Measurements from ENCODE around the gene FAM131B.

Gene FAM131B

DNA sequence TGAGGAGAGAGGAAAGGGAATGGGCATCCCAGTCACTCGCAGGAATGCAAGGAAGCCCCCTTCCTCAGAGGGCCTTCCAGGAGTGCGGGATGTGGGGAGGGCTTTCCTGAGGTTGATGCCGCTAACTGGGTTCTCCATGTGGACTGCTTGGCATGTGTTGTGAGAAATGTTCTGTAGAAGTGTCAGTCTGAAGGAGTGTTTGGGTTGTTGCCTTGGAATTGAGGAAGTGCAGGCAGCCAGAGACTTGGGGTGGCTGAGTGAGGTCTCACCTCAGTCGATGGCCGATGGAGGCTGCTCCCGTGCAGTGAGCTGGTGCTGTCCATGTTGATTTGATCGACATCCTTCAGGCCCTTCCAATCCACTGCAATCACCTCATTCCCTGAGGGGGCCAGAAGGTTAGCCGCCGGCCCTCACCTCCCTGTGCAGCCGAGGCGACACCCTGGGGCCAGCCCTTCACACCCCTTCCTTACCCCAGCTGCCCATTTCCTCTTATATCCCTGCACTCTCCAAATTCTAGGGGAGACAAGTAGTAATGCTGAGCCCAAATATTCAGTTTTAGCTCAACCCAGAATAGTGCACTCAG lies 2.7 kb downstream of the FAM131B start:
- DNase-seq (ENCODE audit: low read depth) = no peak

DNA sequence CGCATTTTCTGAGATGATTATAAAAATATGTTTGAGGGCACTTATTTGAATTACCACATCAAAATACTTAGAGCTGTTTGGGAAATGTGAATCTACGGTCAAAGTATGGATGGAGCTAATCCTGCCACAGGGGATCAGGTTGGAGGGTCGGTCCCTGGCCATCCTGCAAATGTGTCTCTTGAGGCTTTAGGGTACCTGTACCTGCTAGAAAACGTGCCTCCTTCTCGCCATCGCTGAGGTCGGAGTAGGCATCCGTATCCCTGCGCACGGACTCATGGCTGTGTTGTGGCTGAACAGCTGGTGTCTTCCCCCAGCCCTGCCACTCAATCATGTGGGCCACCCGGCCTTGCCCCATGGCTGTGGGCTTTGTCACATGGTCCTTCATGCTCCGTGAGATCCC lies 3.9 kb downstream of the FAM131B start:
- no peak for DNase-seq (ENCODE audit: low read depth)

DNA sequence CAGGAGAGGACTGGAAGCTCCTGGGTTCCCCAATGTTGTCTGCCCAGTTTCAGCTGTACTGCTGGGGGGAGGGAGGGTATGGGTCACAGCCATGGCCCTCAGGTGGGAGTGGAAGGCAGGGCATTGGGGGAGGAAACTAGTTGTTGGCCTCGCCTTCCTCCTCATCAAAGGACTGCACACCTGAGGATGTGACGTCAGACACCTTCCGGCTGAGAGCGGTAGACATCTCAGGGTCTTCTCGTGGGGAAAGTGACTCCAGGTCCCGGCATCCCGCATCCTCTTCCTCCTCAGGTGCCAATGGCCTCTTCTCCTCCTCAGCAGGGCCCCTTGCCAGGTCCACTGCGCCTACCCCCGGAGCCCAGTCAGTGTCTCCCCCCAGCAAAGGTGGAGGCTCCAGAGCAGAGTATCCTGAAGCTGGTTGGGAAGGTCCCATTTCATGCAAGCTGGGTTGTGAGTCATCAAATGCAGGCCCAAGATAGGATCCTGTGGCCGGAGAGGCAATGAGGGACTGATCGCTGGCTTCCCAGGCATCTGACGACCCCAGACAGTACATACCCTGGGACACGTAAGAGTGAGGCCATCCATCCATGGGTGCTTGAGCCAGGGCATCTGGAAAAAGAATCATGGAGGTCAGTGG lies 6.0 kb downstream of the FAM131B start:
- DNase-seq (ENCODE audit: low read depth) = no peak

DNA sequence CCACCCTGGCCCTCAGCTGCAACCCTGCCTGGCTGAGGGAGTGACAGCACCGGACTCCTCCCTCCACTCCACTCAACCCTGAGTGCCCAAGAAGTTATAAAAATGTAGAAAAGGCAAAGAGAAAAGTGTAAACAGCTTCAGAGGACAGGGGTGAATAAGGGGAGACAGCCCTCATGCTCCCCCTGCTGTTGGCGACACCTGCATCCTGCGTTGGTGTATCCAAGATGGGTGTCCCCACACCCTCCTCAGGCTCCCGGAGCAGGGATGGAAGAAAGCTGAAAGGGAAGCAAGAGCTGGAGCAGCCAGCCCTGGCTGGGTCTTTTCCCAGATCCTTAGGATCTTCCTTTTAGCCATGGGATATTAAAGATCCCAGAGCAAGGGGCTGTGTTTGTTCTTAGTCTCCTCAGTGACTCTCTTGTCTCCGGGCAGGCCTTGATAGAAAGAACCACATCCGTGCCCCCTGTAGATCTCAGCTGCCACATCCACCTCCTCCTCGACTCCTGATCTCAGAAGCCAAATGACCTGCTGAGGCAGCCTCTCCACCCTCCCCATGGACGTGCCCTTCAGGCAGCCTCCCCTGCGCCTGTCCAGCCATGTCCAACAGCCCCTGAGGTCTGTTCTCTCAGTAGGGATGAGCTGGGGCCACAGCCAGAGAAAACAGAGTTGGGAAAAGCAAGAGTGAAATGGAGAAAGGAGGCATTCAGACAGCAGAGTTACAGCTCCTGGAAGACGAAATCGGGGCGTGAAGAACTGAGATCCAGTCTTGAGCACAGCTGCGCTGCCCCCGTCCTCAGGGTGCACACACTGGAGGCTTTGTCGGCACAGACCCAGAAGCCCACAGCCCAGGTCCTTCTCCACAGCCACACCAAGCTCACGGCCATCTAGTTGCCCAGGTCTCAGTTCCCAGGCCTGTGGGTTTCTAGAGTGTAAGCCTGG lies 6.8 kb downstream of the FAM131B start:
- DNase-seq (ENCODE audit: low read depth) = no peak

DNA sequence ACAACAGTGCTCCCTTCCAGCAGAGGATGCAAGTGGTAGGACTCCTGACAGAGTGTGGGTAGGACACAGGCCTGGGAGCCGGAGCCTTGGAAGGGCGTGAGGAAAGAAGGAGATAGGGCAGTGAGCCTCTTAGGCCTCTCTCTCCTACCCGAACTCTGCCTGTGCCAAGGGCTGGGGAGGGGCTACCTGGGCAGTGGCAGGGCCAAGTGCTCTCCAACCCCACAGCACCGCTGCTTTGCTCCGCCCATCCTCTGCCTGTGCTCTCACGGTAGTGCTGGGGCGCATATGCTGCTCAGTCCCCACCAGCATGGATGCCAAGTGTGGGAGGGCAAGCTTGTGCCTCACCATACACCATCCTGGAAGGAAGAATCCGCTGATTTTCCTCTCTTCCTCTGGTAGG lies 7.5 kb downstream of the FAM131B start:
- DNase-seq (ENCODE audit: low read depth) = no peak

DNA sequence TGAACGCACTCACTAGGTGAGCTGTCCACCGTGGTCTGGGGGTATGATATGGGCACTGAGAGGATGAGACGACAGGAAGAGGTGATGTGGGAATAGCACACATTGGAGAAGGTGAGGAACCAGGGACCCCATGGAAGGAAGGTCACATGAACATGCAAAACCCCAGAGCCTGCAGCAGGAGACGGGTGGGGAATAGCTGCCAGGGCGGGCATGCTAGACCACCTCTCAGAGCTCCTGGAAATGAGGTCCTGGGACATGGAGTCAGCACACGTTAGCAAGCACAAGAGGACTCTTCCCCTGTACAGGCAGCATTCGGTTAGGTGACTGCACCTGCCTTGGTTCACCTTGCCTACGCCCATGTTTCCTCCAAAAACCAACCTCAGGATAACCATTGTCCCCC lies 8.1 kb downstream of the FAM131B start:
- no peak for DNase-seq (ENCODE audit: low read depth)

DNA sequence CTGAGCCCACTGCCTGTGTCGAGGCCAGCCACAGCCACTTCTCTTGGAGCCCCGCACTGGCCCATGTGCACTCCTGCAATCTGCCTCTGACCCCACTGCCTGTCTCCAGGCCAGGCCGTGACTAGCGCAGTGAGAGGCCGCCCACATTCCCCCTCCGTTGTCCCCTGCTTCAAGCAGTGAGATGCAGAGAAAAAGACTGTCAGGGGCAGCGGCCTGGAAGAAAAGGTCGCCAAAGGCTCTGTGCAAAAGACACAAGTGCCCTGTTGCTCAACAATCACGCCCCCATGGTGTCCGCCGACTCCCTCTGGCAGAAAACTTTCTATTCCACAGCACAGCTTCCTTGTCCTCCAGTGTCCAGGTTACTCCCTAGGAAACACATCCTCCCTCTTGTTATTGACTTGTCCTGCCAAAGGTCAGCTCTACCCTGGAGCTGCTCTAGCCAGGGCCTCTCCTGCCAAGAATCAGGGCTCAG lies 9.9 kb downstream of the FAM131B start:
- no peak for DNase-seq (ENCODE audit: low read depth)

DNA sequence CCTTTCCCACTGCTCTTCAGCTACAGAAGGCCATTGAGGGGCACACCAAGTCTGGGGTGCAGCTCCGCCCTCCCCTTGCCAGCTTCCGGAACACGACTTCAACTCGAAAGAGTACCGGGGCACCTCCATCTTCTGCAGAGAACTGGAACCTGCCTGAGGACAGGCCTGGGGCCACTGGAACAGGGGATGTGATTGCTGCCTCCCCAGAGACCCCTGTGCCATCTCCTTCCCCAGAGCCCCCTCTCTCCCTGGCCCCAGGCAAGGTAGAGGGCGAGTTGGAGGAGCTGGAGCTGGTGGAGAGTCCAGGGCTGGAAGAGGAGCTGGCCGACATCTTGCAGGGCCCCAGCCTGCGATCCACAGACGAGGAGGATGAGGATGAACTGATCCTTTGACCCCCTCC lies 10.9 kb downstream of the FAM131B start:
- no peak for DNase-seq (ENCODE audit: low read depth)

DNA sequence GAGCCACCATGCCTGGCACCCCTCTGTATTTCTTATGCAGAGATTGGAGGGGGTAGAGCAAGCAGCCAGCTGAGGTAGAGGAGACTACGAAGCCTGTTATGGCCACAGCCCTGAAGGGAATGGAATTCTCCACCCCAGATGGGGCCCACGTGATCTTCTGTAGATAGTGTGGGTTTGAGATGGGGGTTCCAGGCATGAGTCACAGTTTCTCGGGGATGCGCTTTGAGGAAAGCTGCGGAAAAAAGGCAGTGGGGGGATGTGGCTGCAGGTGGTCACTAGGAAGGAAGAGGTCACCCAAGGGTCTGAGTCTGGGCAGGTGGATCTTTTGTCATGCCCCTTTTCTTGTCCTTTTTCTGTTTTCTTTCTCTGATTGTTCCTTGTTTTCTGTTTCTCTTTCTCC lies 11.5 kb downstream of the FAM131B start:
- DNase-seq (ENCODE audit: low read depth) = no peak

DNA sequence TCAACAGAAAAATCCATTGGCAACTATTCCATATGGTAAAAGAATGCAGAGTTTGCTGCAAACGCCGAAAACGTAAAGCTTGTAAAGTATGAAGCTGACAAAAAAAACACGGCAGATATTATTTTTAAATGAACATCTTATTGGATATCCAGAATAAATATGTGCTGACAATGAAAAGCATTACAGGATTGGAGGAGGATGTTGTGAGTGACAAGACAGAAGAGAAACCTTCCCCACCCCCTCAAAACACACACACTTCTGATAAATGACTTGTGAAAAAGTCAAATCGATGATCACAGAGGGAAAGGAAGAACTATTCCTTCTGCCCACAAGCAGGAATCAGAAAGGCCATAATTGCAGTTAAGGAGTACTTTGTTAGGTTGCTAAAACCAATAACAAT lies 14.6 kb downstream of the FAM131B start:
- DNase-seq (ENCODE audit: low read depth) = no peak

DNA sequence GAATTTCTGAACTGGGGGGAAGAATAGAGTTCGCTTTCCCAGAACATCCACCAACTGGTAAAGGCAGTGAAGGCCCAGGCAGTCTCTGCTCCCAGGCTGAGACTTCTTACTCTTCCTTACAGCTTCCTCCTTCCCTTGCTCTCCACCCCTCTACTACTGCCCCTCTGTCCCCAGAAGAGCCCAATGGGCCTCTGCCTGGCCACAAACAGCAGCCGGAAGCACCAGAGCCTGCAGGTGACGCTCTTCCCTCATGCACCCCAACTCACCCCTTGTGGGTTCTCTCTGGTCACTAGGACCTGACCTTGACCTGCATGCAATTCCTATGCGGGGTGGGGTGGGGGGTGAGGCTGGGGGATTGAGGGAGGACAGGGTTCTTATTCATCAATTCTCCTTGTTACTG lies 16.5 kb downstream of the FAM131B start:
- no peak for DNase-seq (ENCODE audit: low read depth)

DNA sequence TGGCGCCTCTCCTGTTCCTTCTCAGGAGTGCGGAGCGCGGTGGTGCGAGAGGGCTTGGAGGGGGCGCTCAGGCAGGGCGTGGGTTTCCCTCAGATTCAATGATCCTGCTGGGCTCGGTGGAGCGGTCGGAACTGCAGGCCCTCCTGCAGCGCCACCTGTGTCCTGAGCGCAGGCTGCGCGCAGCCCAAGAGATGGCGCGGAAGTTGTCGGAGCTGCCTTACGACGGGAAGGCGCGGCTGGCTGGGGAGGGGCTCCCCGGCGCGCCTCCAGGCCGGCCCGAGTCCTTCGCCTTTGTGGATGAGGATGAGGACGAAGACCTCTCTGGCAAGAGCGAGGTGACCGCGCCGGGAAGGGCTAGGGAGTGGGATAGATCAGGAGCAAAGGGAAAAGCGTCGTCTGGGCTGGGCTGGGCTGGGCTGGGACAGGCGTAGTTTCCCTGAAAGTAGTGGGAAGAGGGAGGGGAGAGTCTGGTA lies 17.0 kb downstream of the FAM131B start:
- DNase-seq (ENCODE audit: low read depth) = no peak

DNA sequence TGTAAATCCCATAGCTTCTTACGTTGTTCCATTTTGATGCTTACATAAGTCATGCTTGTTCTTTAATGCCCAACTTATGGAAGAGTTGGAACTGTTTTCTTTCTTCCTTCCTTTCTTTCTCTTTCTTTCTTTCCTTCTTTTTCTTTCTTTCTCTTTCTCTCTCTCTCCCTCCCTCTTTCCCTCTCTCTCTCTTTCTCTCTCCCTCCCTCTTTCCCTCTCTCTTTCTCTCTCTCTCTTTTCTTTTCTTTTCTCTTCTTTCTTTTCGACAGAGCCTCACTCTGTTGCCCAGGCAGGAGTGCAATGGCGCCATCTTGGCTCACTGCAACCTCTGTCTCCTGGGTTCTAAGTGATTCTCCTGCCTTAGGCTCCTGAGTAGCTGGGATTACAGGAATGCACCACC lies 18.9 kb downstream of the FAM131B start:
- DNase-seq (ENCODE audit: low read depth) = no peak

DNA sequence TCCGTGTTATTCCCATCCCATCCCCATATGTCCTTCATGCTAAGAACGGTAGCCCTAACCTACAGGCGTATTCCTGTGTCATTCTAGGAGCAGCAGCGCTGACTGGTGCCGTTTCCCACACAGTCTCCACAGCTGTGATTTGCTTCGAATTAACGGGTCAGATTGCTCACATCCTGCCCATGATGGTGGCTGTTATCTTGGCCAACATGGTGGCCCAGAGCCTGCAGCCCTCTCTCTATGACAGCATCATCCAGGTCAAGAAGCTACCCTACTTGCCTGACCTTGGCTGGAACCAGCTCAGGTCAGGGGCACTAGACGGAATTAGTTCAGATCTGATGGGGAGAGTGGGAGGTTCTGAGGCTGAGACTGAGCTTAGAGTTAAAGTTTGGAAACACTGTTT lies 20.7 kb downstream of the FAM131B start:
- no peak for DNase-seq (ENCODE audit: low read depth)

DNA sequence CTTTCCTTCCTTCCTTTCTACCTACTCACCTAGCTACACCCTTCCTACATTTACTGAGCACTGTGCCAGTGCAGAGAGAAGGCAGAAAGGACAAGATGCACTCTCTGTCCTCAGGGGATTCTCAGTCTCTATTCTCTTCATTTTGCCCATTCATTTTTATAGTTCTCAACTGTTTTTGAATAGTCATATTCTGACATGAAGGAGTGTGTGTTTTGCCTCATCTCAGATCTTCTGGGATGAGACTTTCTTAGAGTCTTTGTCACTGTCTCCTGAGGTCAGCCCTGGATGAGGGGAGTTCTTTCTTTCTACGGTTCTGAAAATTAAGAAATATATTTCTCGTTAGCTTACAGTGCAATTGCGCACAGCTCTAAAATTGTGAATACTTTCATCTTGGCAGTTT lies 25.3 kb downstream of the FAM131B start:
- DNase-seq (ENCODE audit: low read depth) = no peak

DNA sequence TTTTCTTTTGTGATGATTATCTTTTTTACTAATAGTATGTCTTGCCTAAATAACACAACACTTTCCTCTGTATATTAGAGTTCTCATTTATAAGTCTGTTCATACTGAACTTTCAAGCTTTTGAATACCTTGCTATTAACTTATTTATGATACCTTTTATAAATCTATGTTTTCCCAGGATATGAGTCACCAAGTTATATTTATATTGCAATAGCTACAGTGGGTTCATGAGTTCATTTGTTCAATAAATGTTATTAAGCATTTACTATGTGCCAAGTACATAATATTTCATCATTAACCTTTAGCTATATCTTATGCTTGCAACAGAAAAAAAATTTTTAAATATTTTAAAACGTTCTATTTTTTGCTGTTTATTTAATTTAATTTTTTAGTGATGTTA lies 28.3 kb downstream of the FAM131B start:
- no peak for DNase-seq (ENCODE audit: low read depth)

DNA sequence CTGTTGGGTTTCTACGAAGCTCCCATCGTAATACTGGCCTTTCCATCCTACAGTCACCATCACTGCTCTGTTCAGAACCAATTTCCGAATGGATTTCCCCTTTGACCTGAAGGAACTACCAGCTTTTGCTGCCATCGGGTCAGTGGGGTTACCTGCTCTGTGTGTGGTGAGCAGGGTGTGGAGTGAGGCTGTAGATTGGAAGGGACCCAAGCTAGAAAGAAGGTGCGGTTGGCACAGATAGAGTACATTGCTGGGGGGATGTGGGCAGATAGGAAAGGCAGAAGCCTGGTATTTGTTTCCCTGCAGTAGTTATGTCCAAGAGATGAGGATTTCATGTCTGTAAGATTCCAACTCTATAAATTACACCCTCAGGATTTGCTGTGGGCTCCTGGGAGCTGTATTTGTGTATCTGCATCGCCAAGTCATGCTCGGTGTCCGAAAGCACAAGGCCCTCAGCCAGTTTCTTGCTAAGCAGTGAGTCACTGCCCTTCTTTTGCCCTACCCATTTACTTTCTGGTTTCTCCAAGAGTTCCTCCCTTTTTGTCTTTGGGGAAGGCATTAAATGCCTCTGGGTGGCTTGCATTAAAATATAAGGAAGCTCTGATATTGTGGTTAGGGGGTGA lies 31.2 kb downstream of the FAM131B start:
- DNase-seq (ENCODE audit: low read depth) = no peak

DNA sequence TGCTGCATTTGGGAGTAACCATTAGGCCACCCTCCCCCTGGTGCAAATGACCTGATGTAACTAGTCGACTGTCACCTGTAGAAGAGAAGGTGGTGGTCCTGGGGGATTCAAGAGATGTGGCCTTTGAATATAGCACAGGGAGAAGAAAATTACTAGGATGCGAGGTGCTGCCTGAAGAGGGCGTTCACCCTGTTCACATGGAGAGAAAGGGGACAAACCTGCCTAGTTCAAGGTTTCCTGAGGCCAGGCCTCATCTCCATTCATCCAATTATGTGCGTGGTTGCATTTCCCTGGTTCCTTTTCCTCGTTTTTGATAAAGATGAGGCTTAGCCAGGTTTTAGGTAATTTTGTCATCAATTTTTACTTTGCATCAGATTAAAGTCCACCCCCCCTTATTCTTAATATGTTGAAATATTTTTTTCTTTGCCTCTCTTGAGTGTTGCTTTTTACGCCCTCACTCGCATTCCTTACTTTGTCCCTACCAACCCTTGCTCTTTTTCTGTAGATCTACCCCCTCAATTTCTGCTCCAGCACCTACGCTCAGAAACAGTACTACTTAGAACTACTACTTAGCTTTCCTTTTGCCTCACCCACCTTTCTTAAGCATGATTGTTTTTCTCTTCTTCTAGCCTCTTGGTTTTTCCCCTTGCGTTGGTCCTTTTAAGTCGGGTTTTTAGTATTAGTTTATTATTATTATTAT lies 32.9 kb downstream of the FAM131B start:
- no peak for DNase-seq (ENCODE audit: low read depth)

DNA sequence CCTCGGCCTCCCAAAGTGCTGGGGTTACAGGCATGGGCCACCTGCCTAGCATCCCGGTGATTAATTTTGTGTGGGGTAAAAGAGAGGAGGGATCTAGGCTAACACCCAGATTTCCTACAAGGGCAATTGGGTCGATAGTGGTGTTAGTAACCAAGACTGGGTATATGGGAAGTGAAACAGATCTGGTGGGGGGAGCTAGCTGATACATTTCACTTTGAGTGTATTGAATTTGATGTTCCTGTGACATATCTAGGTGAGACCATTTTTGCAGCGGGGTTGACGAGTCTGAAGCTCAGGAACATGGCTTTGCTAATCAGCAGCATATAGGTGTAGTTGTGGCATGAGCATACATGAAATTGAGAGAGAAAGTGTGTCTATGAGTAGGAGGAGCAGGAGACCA lies 34.6 kb downstream of the FAM131B start:
- DNase-seq (ENCODE audit: low read depth) = no peak

DNA sequence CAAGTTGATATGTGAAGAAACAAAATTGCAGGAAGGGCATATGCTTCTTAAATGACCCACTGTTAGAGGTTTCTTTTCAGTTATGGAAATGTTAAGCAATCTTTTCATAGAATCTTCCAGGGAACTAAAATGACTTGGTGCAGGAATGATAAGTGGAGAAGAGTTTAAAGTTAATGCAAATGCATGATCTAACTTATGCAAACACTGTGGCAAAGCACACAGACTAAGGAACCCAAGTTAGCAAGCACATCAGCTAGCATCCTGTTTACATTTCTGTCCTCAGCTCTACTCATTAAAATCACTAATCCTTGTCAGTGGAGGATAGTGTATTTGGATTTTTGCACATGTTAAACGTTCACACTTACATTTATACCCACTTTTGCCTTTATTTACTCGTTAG lies 37.3 kb downstream of the FAM131B start:
- no peak for DNase-seq (ENCODE audit: low read depth)

DNA sequence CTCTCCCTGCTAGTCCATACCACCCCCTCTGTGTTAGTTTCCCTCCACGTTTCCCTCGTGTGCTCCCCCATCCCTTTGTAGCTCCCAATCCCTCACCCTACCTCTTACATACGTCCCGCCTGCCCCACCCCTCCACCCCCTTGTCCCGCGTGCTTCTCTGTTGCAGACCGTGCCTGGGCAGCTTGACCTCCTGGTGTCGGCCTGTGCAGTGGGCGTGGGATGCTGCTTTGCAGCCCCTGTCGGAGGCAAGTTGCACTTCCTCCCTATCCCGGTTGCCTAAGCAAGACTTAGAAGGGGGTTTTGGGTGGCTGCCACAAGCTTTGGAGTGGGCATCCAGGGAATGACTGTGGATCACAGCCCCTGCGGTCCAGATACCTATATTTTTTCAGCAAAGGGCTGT lies 38.9 kb downstream of the FAM131B start:
- no peak for DNase-seq (ENCODE audit: low read depth)

All from stimulated activated CD8-positive, alpha-beta memory T cell treated with anti-CD3 and anti-CD28 coated beads, Interleukin-15, amount 100 ng/mL, for 1 hour (primary cell).